HEK293 (cell line): Measurements from ENCODE around the gene TCEA3.

Experiments used
- EGR2 ChIP-seq: fragments of 450-650 bp; formaldehyde crosslinking; IDR thresholded peaks from 2 replicates; pipeline ENCODE4 v1.5.1; 2016; ENCODE audit warnings: low read depth, missing biosample characterization, missing genetic modification characterization
- KLF1 ChIP-seq: fragments of 450-650 bp; formaldehyde crosslinking; IDR thresholded peaks from 2 replicates; pipeline ENCODE4 v1.5.1; 2016; ENCODE audit warnings: missing biosample characterization, missing genetic modification characterization
- KLF16 ChIP-seq: fragments of 450-650 bp; formaldehyde crosslinking; IDR thresholded peaks from 2 replicates; pipeline ENCODE4 v1.5.1; 2017; ENCODE audit warnings: missing biosample characterization, missing genetic modification characterization
- OSR2 ChIP-seq: fragments of 450-650 bp; formaldehyde crosslinking; IDR thresholded peaks from 2 replicates; pipeline ENCODE4 v1.5.1; 2016; ENCODE audit warnings: missing biosample characterization, missing genetic modification characterization
- YY1 ChIP-seq: fragments of 450-650 bp; formaldehyde crosslinking; IDR thresholded peaks from 2 replicates; pipeline ENCODE4 v1.5.1; 2018; ENCODE audit warnings: missing biosample characterization, missing genetic modification characterization
- ZBTB20 ChIP-seq: fragments of 450-650 bp; formaldehyde crosslinking; IDR thresholded peaks from 2 replicates; pipeline ENCODE4 v1.5.1; 2016; ENCODE audit warnings: missing biosample characterization, missing genetic modification characterization
- ZNF133 ChIP-seq: fragments of 450-650 bp; formaldehyde crosslinking; IDR thresholded peaks from 2 replicates; pipeline ENCODE4 v1.5.1; 2016; ENCODE audit warnings: missing biosample characterization, missing genetic modification characterization
- ZNF324 ChIP-seq: fragments of 450-650 bp; formaldehyde crosslinking; IDR thresholded peaks from 2 replicates; pipeline ENCODE4 v1.5.1; 2016; ENCODE audit warnings: missing biosample characterization, missing genetic modification characterization
- ZNF341 ChIP-seq: fragments of 450-650 bp; formaldehyde crosslinking; IDR thresholded peaks from 2 replicates; pipeline ENCODE4; 2016; ENCODE audit warnings: low read depth, missing biosample characterization, missing genetic modification characterization
- ZNF426 ChIP-seq: fragments of 450-650 bp; formaldehyde crosslinking; IDR thresholded peaks from 2 replicates; pipeline ENCODE4 v1.5.1; 2017; ENCODE audit warnings: missing biosample characterization, missing genetic modification characterization, mild to moderate bottlenecking, inconsistent platforms, moderate library complexity
- ZNF501 ChIP-seq: fragments of 450-650 bp; formaldehyde crosslinking; IDR thresholded peaks from 2 replicates; pipeline ENCODE4 v1.5.1; 2016; ENCODE audit warnings: missing biosample characterization, missing genetic modification characterization
- ZNF560 ChIP-seq: fragments of 450-650 bp; formaldehyde crosslinking; IDR thresholded peaks from 2 replicates; pipeline ENCODE4 v1.5.1; 2017; ENCODE audit warnings: missing biosample characterization, missing genetic modification characterization, borderline replicate concordance
- ZNF660 ChIP-seq: fragments of 450-650 bp; IDR thresholded peaks from 2 replicates; pipeline ENCODE4 v1.5.1; 2018; ENCODE audit warnings: missing biosample characterization, mild to moderate bottlenecking, missing genetic modification characterization
- TF ChIP-seq, protein P1 (sequence below): fragments of 450-650 bp; formaldehyde crosslinking; IDR thresholded peaks from 2 replicates; pipeline ENCODE4 v1.5.1; 2016; ENCODE audit warnings: missing biosample characterization, missing genetic modification characterization
- TF ChIP-seq, protein P2 (sequence below): fragments of 450-650 bp; formaldehyde crosslinking; optimal IDR thresholded peaks from 2 replicates; pipeline ENCODE3; 2016; ENCODE audit warnings: missing biosample characterization, mild to moderate bottlenecking, missing genetic modification characterization
- TF ChIP-seq, protein P3 (sequence below): fragments of 450-650 bp; formaldehyde crosslinking; IDR thresholded peaks from 2 replicates; pipeline ENCODE4 v1.5.1; 2016; ENCODE audit warnings: missing biosample characterization, missing genetic modification characterization
- TF ChIP-seq, protein P4 (sequence below): fragments of 450-650 bp; formaldehyde crosslinking; IDR thresholded peaks from 2 replicates; pipeline ENCODE4 v1.5.1; 2017; ENCODE audit warnings: missing biosample characterization, missing genetic modification characterization
- TF ChIP-seq, protein P5 (sequence below): fragments of 450-650 bp; formaldehyde crosslinking; IDR thresholded peaks from 2 replicates; pipeline ENCODE4 v1.5.1; 2016; ENCODE audit warnings: missing biosample characterization, missing genetic modification characterization
- TF ChIP-seq, protein P6 (sequence below): fragments of 450-650 bp; formaldehyde crosslinking; IDR thresholded peaks from 2 replicates; pipeline ENCODE4 v1.5.1; 2016; ENCODE audit warnings: missing biosample characterization, missing genetic modification characterization
- TF ChIP-seq, protein P7 (sequence below): fragments of 450-650 bp; formaldehyde crosslinking; IDR thresholded peaks from 2 replicates; pipeline ENCODE4 v1.5.1; 2016; ENCODE audit warnings: missing biosample characterization, missing genetic modification characterization
- TF ChIP-seq, protein P8 (sequence below): fragments of 450-650 bp; formaldehyde crosslinking; IDR thresholded peaks from 2 replicates; pipeline ENCODE4 v1.5.1; 2016; ENCODE audit warnings: missing biosample characterization, missing genetic modification characterization
- TF ChIP-seq, protein P9 (sequence below): IDR thresholded peaks from 2 replicates; pipeline ENCODE4 v1.6.1; 2011; ENCODE audit warnings: mild to moderate bottlenecking, low read depth, low read length, borderline replicate concordance

The TCEA3 gene

DNA sequence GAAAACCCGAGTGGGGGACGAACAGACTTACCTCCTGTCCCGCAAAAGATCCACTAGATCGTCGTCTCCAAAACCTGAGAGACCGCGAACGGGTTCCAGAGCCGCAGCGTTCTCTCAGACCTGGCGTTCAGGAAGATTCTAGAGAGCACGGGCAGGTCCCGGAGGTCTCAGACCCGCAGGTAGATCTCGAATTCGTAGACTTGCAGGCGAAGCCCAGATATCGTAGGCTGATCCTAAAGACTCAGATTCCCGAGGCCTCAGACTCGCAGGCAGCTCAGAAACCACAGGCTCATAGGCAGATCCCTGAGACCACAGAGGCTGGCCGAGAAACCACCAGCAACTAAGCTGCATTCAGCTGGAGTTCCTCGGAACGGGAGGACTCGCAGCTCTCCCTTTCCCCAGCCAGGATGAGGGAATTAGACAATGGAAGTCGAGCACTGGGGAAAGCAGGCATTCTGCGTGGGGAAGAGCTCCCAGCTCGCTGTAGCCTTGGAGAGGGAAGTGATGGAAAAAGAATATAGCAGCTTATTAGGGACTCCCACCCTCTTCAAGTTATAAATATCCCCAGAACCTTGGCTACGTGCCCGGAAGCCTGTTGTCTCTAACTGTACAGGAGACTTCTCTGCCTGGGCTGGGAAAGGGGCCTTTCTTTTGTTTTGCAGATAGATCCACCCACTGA, 55.1 kb downstream of the TCEA3 start, which contains the start of gene ZNF436 (continued):
- TF ChIP-seq, protein P1, sequence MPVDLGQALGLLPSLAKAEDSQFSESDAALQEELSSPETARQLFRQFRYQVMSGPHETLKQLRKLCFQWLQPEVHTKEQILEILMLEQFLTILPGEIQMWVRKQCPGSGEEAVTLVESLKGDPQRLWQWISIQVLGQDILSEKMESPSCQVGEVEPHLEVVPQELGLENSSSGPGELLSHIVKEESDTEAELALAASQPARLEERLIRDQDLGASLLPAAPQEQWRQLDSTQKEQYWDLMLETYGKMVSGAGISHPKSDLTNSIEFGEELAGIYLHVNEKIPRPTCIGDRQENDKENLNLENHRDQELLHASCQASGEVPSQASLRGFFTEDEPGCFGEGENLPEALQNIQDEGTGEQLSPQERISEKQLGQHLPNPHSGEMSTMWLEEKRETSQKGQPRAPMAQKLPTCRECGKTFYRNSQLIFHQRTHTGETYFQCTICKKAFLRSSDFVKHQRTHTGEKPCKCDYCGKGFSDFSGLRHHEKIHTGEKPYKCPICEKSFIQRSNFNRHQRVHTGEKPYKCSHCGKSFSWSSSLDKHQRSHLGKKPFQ (tag by site-specific recombination), result no peak
- TF ChIP-seq, protein P2, sequence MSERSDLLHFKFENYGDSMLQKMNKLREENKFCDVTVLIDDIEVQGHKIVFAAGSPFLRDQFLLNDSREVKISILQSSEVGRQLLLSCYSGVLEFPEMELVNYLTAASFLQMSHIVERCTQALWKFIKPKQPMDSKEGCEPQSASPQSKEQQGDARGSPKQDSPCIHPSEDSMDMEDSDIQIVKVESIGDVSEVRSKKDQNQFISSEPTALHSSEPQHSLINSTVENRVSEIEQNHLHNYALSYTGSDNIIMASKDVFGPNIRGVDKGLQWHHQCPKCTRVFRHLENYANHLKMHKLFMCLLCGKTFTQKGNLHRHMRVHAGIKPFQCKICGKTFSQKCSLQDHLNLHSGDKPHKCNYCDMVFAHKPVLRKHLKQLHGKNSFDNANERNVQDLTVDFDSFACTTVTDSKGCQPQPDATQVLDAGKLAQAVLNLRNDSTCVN (tag by site-specific recombination), result no peak
- TF ChIP-seq OSR2 (tag by site-specific recombination), result no peak
- TF ChIP-seq, protein P3, sequence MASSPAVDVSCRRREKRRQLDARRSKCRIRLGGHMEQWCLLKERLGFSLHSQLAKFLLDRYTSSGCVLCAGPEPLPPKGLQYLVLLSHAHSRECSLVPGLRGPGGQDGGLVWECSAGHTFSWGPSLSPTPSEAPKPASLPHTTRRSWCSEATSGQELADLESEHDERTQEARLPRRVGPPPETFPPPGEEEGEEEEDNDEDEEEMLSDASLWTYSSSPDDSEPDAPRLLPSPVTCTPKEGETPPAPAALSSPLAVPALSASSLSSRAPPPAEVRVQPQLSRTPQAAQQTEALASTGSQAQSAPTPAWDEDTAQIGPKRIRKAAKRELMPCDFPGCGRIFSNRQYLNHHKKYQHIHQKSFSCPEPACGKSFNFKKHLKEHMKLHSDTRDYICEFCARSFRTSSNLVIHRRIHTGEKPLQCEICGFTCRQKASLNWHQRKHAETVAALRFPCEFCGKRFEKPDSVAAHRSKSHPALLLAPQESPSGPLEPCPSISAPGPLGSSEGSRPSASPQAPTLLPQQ (tag by site-specific recombination), result no peak
- TF ChIP-seq, protein P4, sequence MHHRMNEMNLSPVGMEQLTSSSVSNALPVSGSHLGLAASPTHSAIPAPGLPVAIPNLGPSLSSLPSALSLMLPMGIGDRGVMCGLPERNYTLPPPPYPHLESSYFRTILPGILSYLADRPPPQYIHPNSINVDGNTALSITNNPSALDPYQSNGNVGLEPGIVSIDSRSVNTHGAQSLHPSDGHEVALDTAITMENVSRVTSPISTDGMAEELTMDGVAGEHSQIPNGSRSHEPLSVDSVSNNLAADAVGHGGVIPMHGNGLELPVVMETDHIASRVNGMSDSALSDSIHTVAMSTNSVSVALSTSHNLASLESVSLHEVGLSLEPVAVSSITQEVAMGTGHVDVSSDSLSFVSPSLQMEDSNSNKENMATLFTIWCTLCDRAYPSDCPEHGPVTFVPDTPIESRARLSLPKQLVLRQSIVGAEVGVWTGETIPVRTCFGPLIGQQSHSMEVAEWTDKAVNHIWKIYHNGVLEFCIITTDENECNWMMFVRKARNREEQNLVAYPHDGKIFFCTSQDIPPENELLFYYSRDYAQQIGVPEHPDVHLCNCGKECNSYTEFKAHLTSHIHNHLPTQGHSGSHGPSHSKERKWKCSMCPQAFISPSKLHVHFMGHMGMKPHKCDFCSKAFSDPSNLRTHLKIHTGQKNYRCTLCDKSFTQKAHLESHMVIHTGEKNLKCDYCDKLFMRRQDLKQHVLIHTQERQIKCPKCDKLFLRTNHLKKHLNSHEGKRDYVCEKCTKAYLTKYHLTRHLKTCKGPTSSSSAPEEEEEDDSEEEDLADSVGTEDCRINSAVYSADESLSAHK (tag by site-specific recombination), result peak; percentile 71; the same call in 1 of the 2 replicates
- TF ChIP-seq, protein P5, sequence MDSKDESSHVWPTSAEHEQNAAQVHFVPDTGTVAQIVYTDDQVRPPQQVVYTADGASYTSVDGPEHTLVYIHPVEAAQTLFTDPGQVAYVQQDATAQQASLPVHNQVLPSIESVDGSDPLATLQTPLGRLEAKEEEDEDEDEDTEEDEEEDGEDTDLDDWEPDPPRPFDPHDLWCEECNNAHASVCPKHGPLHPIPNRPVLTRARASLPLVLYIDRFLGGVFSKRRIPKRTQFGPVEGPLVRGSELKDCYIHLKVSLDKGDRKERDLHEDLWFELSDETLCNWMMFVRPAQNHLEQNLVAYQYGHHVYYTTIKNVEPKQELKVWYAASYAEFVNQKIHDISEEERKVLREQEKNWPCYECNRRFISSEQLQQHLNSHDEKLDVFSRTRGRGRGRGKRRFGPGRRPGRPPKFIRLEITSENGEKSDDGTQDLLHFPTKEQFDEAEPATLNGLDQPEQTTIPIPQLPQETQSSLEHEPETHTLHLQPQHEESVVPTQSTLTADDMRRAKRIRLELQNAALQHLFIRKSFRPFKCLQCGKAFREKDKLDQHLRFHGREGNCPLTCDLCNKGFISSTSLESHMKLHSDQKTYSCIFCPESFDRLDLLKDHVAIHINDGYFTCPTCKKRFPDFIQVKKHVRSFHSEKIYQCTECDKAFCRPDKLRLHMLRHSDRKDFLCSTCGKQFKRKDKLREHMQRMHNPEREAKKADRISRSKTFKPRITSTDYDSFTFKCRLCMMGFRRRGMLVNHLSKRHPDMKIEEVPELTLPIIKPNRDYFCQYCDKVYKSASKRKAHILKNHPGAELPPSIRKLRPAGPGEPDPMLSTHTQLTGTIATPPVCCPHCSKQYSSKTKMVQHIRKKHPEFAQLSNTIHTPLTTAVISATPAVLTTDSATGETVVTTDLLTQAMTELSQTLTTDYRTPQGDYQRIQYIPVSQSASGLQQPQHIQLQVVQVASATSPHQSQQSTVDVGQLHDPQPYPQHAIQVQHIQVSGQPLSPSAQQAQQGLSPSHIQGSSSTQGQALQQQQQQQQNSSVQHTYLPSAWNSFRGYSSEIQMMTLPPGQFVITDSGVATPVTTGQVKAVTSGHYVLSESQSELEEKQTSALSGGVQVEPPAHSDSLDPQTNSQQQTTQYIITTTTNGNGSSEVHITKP, result peak; percentile 78
- no peak for TF ChIP-seq YY1 (tag by site-specific recombination)
- TF ChIP-seq, protein P6, sequence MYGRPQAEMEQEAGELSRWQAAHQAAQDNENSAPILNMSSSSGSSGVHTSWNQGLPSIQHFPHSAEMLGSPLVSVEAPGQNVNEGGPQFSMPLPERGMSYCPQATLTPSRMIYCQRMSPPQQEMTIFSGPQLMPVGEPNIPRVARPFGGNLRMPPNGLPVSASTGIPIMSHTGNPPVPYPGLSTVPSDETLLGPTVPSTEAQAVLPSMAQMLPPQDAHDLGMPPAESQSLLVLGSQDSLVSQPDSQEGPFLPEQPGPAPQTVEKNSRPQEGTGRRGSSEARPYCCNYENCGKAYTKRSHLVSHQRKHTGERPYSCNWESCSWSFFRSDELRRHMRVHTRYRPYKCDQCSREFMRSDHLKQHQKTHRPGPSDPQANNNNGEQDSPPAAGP (tag by site-specific recombination), result 0 out of 2 replicates have a peak, but pooled peaks have one; percentile 2
- no peak for TF ChIP-seq KLF16 (tag by site-specific recombination)
- TF ChIP-seq EGR2 (tag by site-specific recombination), result peak; percentile 16; the same call in 1 of the 2 replicates
- no peak for TF ChIP-seq ZNF560
- TF ChIP-seq ZNF426 (tag by site-specific recombination), result no peak
- TF ChIP-seq ZBTB20 (tag by site-specific recombination), result peak; percentile 58
- TF ChIP-seq, protein P7, sequence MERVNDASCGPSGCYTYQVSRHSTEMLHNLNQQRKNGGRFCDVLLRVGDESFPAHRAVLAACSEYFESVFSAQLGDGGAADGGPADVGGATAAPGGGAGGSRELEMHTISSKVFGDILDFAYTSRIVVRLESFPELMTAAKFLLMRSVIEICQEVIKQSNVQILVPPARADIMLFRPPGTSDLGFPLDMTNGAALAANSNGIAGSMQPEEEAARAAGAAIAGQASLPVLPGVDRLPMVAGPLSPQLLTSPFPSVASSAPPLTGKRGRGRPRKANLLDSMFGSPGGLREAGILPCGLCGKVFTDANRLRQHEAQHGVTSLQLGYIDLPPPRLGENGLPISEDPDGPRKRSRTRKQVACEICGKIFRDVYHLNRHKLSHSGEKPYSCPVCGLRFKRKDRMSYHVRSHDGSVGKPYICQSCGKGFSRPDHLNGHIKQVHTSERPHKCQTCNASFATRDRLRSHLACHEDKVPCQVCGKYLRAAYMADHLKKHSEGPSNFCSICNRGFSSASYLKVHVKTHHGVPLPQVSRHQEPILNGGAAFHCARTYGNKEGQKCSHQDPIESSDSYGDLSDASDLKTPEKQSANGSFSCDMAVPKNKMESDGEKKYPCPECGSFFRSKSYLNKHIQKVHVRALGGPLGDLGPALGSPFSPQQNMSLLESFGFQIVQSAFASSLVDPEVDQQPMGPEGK (tag by site-specific recombination), result peak; percentile 35; the same call in 1 of the 2 replicates
- TF ChIP-seq ZNF341 (tag by site-specific recombination), result peak; percentile 52
- no peak for TF ChIP-seq KLF1 (tag by site-specific recombination)
- peak; percentile 67 for TF ChIP-seq ZNF660 (tag by site-specific recombination)
- TF ChIP-seq, protein P8, sequence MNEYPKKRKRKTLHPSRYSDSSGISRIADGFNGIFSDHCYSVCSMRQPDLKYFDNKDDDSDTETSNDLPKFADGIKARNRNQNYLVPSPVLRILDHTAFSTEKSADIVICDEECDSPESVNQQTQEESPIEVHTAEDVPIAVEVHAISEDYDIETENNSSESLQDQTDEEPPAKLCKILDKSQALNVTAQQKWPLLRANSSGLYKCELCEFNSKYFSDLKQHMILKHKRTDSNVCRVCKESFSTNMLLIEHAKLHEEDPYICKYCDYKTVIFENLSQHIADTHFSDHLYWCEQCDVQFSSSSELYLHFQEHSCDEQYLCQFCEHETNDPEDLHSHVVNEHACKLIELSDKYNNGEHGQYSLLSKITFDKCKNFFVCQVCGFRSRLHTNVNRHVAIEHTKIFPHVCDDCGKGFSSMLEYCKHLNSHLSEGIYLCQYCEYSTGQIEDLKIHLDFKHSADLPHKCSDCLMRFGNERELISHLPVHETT, result no peak
- 0 out of 2 replicates have a peak, but pooled peaks have one; percentile 34 for TF ChIP-seq ZNF501 (tag by site-specific recombination)
- TF ChIP-seq ZNF324 (tag by site-specific recombination), result no peak
- TF ChIP-seq ZNF133, result no peak
- TF ChIP-seq, protein P9, sequence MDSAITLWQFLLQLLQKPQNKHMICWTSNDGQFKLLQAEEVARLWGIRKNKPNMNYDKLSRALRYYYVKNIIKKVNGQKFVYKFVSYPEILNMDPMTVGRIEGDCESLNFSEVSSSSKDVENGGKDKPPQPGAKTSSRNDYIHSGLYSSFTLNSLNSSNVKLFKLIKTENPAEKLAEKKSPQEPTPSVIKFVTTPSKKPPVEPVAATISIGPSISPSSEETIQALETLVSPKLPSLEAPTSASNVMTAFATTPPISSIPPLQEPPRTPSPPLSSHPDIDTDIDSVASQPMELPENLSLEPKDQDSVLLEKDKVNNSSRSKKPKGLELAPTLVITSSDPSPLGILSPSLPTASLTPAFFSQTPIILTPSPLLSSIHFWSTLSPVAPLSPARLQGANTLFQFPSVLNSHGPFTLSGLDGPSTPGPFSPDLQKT, result no peak
